ENCODE results near the gene CLIC6. TPM values are rescaled to one million over a fixed set of nuclear protein-coding genes. Genes with fewer than 3 reads are reported as not detected.
"Not testable (repeated sequence)": the region's sequence is repeated elsewhere in the genome, so short reads cannot be mapped to it uniquely, and the experiment has no call there.

CLIC6 gene
- polyA plus RNA-seq, 1 donor from 2014 or later = 0.08 TPM

- peaks cover 0 to 2% (median 0%) of the 10 kb centered on the region in 3 donors for H3K9me3 Mint-ChIP-seq
- H3K27ac Mint-ChIP-seq = no peak overlapping the region
- H3K4me3 Mint-ChIP-seq = no peak overlapping the region
- no peaks in the 10 kb centered on the region for H3K27me3 Mint-ChIP-seq
- peaks cover 3 to 11% (median 5%) of the 10 kb centered on the region in 3 donors for H3K4me1 Mint-ChIP-seq
- H3K36me3 Mint-ChIP-seq = no peaks in the 10 kb centered on the region
Observed at GRCh38 chr21:34715985-34716596, 47.3 kb downstream of the CLIC6 start.

GRCh38 chr21:34718529-34718928 lies 49.7 kb downstream of the CLIC6 start:
- H3K4me3 Mint-ChIP-seq, H3K36me3 Mint-ChIP-seq, H3K27ac Mint-ChIP-seq, H3K9me3 Mint-ChIP-seq, H3K27me3 Mint-ChIP-seq: not testable (repeated sequence)
- H3K4me1 Mint-ChIP-seq = peaks cover 3 to 11% (median 5%) of the 10 kb centered on the region in 3 donors

DNA sequence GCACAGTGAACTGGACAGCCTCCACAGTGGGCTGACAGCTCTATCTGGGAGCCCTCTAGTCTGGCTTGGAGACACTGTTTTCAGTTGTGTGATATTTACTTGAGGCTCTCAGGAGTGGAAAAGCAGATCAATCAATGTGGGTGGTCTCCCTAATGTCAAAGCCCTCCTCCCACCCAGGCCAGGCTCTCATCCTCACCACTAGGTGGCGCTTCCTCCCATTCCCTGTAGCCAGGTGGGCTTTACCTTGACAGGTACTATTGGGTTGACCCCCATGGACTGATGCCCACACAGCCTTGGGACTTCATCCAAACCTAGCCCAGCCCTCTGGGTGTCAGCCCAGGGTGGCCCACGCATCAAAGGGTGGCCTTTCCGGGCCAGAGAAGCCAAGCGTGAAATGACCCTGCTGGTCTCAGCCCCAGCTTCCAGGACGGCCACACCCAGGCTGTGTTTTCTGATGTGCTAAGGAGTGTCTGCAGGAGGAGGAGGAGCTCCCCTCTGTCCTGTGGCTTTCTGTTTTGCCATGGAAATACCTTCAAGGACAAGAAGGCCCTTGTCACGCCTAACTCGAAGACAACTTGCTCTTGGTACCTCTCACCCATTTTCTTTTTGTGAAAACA lies 54.0 kb downstream of the CLIC6 start:
- Mint-ChIP-seq H3K36me3 (no peaks in the 10 kb centered on the region), H3K27me3 (peaks cover 21% of the 10 kb centered on the region), H3K9me3 (peaks cover 0 to 3% (median 0%) of the 10 kb centered on the region in 3 donors), H3K4me1 (no peaks in the 10 kb centered on the region), H3K4me3 (no peak overlapping the region), H3K27ac (no peak overlapping the region)

DNA sequence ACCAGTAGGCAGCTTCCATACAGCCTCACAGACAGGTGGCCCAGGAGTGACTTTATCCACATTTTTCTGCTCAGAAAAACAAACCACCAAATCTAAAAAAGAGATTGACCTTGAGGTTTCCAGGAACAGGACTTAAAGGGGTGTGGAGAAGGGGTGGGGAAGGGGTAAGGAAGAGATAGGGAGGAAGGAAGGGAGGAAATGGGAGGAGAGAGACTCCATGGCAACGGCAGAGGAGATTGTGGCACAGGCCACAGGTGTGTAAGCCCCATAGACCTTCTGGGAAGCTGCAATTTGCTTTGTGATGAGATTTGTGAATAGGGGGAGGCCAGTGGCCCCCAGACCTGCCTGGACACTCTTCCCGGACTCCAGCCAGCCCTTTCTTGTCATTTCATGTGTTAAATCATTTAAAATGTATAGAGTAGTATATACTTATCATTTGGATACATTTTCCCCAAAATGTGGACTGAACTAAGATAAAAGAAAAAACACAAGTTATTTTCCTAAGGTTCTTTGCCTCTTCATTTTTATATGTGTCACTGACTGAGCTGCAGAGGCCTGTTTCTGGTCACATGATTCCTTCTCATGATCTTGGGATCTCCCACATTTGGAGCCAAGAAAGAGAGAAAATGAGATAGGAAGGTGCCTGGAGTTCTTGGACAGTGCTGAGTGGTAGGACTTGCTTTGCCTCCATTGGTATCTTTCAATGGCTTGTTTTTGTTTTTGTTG lies 55.5 kb downstream of the CLIC6 start:
- Mint-ChIP-seq H3K36me3 (no peaks in the 10 kb centered on the region), H3K4me1 (no peaks in the 10 kb centered on the region), H3K9me3 (peaks cover 0 to 3% (median 0%) of the 10 kb centered on the region in 3 donors), H3K27me3 (peaks cover 21% of the 10 kb centered on the region), H3K27ac (no peak overlapping the region), H3K4me3 (no peak overlapping the region)

DNA sequence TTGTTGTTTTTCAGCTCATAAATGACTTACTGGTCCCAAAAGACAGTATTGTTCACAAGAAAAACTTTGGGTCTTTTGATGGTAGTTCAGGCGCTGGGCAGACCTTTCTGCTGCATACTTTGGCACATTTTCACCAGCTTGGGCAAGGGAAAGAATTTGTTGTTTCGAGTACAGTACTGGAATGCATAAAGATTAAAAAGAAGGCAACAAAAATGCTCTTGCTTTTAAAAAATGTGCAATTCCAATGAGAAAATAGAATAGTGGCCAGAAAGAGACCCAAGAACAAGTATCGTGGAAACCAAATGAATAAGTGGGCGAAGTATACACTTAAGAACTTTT lies 56.0 kb downstream of the CLIC6 start:
- H3K4me3 Mint-ChIP-seq = no peak overlapping the region
- H3K27me3 Mint-ChIP-seq = peaks cover 21% of the 10 kb centered on the region
- H3K36me3 Mint-ChIP-seq = no peaks in the 10 kb centered on the region
- no peak overlapping the region for H3K27ac Mint-ChIP-seq
- H3K9me3 Mint-ChIP-seq = peaks cover 0 to 3% (median 0%) of the 10 kb centered on the region in 3 donors
- H3K4me1 Mint-ChIP-seq = no peaks in the 10 kb centered on the region

- no peaks in the 10 kb centered on the region for H3K36me3 Mint-ChIP-seq
- H3K27ac Mint-ChIP-seq = no peak overlapping the region
- H3K4me3 Mint-ChIP-seq = no peak overlapping the region
- peaks cover 21% of the 10 kb centered on the region for H3K27me3 Mint-ChIP-seq
- H3K9me3 Mint-ChIP-seq = no peaks in the 10 kb centered on the region
- no peaks in the 10 kb centered on the region for H3K4me1 Mint-ChIP-seq
Observed at GRCh38 chr21:34726627-34727337, 58.0 kb downstream of the CLIC6 start.

DNA sequence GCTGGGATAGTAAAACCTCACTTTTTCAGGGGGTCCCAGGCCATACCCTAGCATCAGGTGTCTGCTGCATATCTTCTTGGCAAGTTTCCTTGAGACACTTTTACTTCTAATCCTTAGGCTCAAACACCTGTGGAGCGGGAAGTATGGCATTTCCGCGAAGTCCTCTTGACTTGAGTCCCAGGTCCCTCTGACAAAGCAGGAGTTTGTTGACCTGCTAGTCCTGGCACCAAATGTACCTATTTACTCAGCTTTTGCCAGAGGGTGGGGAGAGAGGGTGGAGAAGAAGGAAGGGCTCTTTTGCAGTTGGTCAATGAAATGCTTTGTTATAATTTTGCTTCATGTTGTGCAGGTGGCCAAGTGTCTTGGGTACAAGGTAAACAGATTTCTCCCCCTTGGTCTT lies 59.7 kb downstream of the CLIC6 start:
- no peaks in the 10 kb centered on the region for H3K4me1 Mint-ChIP-seq
- H3K4me3 Mint-ChIP-seq = no peak overlapping the region
- H3K27ac Mint-ChIP-seq = no peak overlapping the region
- no peaks in the 10 kb centered on the region for H3K9me3 Mint-ChIP-seq
- no peaks in the 10 kb centered on the region for H3K36me3 Mint-ChIP-seq
- peaks cover 18% of the 10 kb centered on the region for H3K27me3 Mint-ChIP-seq

DNA sequence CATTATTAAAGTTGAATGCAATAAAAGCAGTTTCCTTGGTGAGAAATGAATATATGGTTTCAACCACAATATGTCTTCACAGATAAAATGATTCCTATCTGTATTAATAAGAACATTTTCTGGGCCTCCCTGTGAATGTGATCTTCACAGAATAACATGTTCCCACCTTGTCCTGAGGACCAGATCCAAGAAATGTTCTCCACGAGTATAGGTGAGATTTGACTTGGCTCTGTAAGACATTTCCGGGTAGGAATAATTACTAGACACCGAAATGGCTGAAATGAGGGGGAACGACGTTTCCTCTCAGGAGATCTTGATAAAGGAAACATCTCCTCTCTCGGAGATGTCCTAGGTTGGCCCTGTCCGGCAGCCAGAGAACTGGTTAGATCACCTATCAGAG lies 61.4 kb downstream of the CLIC6 start:
- H3K27me3 Mint-ChIP-seq = peaks cover 8% of the 10 kb centered on the region
- H3K9me3 Mint-ChIP-seq = no peaks in the 10 kb centered on the region
- H3K4me1 Mint-ChIP-seq = no peaks in the 10 kb centered on the region
- H3K27ac Mint-ChIP-seq = no peak overlapping the region
- H3K36me3 Mint-ChIP-seq = no peaks in the 10 kb centered on the region
- no peak overlapping the region for H3K4me3 Mint-ChIP-seq

DNA sequence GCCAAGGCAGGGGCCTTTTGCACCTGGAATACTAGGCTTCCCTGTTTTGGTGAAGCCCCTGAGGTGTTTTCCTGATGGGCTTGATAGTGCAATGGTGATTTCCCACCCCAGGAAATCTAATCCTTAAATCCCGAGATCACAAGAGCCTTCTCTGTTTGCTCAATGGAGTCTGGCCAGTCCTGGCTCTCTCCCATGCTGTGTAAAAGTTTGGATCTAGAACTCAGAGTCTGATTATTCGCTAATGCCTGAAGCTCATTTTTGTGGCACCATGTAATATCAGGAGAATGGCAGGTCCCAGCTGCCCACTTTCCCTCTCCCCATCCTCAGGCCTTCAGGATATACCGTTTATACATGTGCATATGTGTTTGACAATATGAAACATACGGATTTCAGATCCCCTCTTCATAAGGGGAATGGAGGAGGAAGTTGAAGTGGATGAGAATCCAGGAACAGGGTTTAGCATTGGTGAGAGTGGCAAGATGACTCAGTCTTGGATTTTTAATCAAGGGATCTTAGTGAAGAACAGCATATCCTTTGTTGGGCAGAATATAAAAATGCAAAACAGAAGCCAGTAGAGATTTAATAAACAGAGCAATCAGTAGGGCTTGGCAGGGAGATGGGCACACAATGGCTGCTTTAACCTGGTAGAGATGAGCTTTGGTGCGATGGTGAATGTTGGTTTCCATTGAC lies 62.1 kb downstream of the CLIC6 start:
- no peaks in the 10 kb centered on the region for H3K9me3 Mint-ChIP-seq
- H3K27ac Mint-ChIP-seq = no peak overlapping the region
- no peak overlapping the region for H3K4me3 Mint-ChIP-seq
- peaks cover 6% of the 10 kb centered on the region for H3K27me3 Mint-ChIP-seq
- H3K4me1 Mint-ChIP-seq = no peaks in the 10 kb centered on the region
- no peaks in the 10 kb centered on the region for H3K36me3 Mint-ChIP-seq

DNA sequence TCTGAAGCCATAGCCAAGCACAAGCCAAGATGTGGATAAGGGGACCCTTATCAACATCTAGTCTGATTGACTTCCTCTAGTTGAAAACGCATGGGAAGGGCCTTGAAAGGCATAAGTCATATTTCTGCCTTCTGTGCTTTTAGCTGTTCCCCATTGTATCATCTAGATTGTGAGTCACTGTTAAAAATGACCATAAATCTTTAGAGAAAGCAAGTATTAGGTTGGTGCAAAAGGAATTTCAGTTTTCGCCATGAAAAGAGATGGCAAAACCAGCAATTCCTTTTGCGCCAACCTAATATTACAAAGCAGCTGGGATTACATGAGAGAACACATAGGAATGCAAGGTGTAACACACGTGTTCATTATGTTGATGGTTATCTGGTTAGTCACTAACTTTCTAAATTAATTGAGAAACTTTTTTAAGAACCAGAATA lies 63.6 kb downstream of the CLIC6 start:
- Mint-ChIP-seq H3K27ac (no peak overlapping the region), H3K36me3 (no peaks in the 10 kb centered on the region), H3K27me3 (peaks cover 2% of the 10 kb centered on the region), H3K4me1 (no peaks in the 10 kb centered on the region), H3K4me3 (no peak overlapping the region), H3K9me3 (no peaks in the 10 kb centered on the region)

GRCh38 chr21:34733852-34734251 lies 65.1 kb downstream of the CLIC6 start:
- H3K27me3 Mint-ChIP-seq = peaks cover 2% of the 10 kb centered on the region
- H3K4me3 Mint-ChIP-seq = no peak overlapping the region
- no peaks in the 10 kb centered on the region for H3K9me3 Mint-ChIP-seq
- H3K4me1 Mint-ChIP-seq = no peaks in the 10 kb centered on the region
- peaks cover 2% of the 10 kb centered on the region for H3K36me3 Mint-ChIP-seq
- H3K27ac Mint-ChIP-seq = no peak overlapping the region

GRCh38 chr21:34734696-34735095 lies 65.9 kb downstream of the CLIC6 start:
- Mint-ChIP-seq H3K9me3 (no peaks in the 10 kb centered on the region), H3K4me1 (no peaks in the 10 kb centered on the region), H3K27me3 (peaks cover 3% of the 10 kb centered on the region), H3K4me3 (no peak overlapping the region), H3K36me3 (peaks cover 2% of the 10 kb centered on the region), H3K27ac (no peak overlapping the region)

DNA sequence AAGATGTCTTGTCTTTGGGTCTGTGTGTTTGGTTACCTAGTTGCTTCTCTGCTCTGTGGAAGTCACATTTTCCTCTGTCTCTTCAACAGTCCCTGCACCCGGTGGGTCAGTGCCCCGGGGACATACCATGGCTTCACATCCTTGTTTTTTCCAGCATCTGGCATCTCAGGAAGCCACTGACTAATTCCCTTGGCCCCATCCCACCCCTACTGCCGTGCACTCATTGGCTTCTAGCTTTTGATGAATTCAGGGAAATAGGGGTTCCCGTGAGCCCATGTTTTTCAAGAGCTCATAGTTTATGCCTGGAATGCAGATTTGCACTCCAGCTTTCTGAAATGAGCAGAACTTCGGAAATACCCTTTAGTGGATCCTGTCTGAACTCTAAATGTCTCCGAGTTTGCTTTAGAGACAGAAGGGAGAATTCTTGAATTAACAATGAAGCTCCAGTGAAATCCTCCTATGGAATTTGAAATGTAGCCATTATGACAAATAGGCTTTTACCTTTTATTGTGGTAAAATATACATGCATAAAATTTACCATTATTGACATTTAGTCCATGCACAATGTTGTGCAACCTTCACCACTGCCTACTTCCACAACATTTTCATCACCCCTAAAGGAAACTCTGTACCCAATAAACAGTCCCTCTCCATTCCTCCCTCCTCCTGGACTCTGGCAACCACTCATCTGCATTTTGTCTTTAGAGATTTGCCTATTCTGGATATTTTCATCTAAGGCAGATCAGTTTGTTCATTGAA lies 67.5 kb downstream of the CLIC6 start:
- Mint-ChIP-seq H3K36me3 (peaks cover 2% of the 10 kb centered on the region), H3K4me1 (no peaks in the 10 kb centered on the region), H3K9me3 (peaks cover 0 to 2% (median 0%) of the 10 kb centered on the region in 3 donors), H3K27me3 (peaks cover 3% of the 10 kb centered on the region), H3K4me3 (no peak overlapping the region), H3K27ac (no peak overlapping the region)

- Mint-ChIP-seq H3K9me3 (peaks cover 0 to 2% (median 0%) of the 10 kb centered on the region in 3 donors), H3K36me3 (peaks cover 2% of the 10 kb centered on the region), H3K27ac (no peak overlapping the region), H3K27me3 (peaks cover 3% of the 10 kb centered on the region), H3K4me1 (no peaks in the 10 kb centered on the region), H3K4me3 (no peak overlapping the region)
Observed at GRCh38 chr21:34737115-34737514, 68.3 kb downstream of the CLIC6 start.
